HG03175 (cell line): ENCODE results near the gene RRAGD.

Experiments
- ATAC-seq: cut with Tn5 transposase; IDR thresholded peaks from one replicate; pipeline ENCODE4 v1.9.1; 2021; ENCODE audit warnings: mild to moderate bottlenecking, moderate library complexity; ENCODE audit not compliant: unreplicated experiment

The RRAGD gene

GRCh38 chr6:89347825-89348224, 64.2 kb downstream of the RRAGD start:
- ATAC-seq: no peak

- no peak for ATAC-seq
Observed at GRCh38 chr6:89346433-89346832, 65.6 kb downstream of the RRAGD start.

- no peak for ATAC-seq
Observed at GRCh38 chr6:89339565-89339964, 72.5 kb downstream of the RRAGD start.

- no peak for ATAC-seq
Observed at GRCh38 chr6:89335164-89335563, 76.9 kb downstream of the RRAGD start.

GRCh38 chr6:89330910-89331309, 81.2 kb downstream of the RRAGD start:
- ATAC-seq: no peak

GRCh38 chr6:89328976-89329375, 83.1 kb downstream of the RRAGD start:
- ATAC-seq: no peak

- ATAC-seq: no peak
Observed at GRCh38 chr6:89324304-89324703, 87.8 kb downstream of the RRAGD start.

GRCh38 chr6:89323511-89323971, 88.5 kb downstream of the RRAGD start:
- ATAC-seq: no peak

- no peak for ATAC-seq
Observed at GRCh38 chr6:89321131-89321970, 90.7 kb downstream of the RRAGD start.

GRCh38 chr6:89320012-89320559, 92.0 kb downstream of the RRAGD start:
- no peak for ATAC-seq

- no peak for ATAC-seq
Observed at GRCh38 chr6:89317067-89317466, 95.0 kb downstream of the RRAGD start.

GRCh38 chr6:89315249-89315885, 96.7 kb downstream of the RRAGD start, which contains the start of gene GABRR2:
Gene GABRR2 (minus strand): TSS chr6:89315299. CDS start chr6:89315165, 134 bp downstream.
- no peak for ATAC-seq

- ATAC-seq: no peak
Observed at GRCh38 chr6:89314692-89315091, 97.4 kb downstream of the RRAGD start.
